NCI-H146 treated with DMSO at 0.1 percent for 48 hours (cell line): ENCODE results near the gene ERI3.
"Not testable (repeated sequence)": the region's sequence is repeated elsewhere in the genome, so short reads cannot be mapped to it uniquely, and the experiment has no call there.

ENCODE experiments used
- DNase-seq: peaks from one replicate; lab custom pipeline; 2025; ENCODE audit not compliant: unreplicated experiment; lab: John Stamatoyannopoulos, UW

The ERI3 gene

GRCh38 chr1:44217809-44218410, 137.1 kb downstream of the ERI3 start:
- no peak for DNase-seq

DNA sequence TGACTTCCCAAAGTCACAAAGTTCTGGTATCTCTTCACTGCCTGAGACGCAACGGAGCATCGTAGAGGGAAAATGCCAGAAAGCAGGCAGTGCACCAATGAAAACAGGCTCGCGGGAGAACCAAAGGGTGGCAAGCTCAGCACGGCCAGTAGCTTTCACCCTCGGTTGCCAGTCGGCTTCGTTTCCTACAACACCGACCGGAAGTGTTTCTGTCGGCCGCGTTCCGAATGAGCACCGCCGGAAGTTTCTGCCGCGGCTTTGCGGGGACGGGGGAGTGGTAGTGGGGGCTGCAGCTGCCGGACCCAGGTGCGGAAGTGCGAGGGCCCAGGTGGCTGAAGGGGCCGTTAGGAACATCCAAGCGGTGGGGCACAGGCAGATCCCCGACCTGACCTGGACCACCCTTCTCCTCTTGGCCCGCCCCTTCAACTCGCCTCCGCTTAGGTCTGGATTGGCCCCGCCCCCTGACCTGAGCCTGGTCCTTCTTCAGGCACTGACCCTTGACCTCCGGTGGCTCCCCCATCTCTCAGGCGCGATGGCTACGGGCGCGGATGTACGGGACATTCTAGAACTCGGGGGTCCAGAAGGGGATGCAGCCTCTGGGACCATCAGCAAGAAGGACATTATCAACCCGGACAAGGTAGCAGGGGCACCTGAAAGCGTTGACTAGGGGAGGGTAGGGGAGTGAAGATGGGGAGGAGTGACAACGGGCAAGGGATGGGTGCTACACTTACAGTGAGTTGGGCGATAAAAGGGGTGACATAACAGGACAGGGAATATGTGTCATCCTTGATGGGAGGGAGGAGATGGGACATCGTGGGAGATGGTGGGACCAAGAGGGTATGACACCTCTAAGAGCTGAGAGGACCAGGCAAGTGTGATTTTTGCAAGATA, 141.6 kb downstream of the ERI3 start, which contains the start of gene DMAP1:
Gene DMAP1, plus strand, starts transcription at position 250 of the 891 bp plus-strand sequence. Its CDS starts 283 bp downstream, at position 533.
- DNase-seq = peak; percentile 42

GRCh38 chr1:44212355-44213221, 142.5 kb downstream of the ERI3 start:
- no peak for DNase-seq

- no peak for DNase-seq
These were observed 144.5 kb downstream of the ERI3 start for GRCh38 chr1:44210595-44210994.

DNA sequence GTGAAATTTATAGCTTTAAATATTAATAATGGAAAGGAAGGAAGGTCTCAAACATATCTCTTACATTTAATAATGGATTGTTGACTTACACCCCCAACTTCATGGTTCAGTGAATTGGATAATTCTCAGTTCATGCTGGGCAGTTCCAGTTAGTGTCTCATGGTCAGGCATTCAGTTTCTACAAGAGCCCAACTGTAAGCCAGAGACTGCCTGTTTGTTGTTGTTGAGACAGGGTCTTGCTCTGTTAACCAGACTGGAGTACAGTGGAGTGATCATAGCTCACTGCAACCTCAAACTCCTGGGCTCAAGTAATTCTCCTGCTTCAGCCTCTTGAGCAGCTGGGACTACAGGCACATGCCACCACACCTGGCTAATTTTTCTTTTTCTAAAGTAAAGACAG, 146.8 kb downstream of the ERI3 start:
- peak; percentile 56 for DNase-seq

- not testable (repeated sequence) for DNase-seq
These were observed 148.5 kb downstream of the ERI3 start for GRCh38 chr1:44206545-44206944.

DNA sequence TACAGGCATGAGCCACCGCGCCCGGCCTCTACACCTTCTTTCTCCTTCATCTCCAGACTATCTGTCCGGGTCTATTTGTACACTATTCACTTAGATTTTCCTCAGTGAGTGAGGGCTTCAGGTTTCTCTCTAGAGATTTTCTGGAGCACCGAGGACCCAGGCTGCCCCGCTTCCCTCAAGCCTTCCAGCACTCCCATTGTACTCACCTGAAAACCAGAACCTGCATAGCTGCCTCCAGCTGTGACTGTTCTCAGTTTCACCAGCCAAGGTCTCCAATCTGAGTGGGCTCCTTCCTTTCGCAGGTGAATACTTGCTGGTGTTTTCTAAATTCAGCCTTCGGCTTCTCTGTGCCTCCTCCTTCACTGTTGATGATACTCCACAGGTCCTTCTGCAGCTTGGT, 154.7 kb downstream of the ERI3 start:
- DNase-seq = no peak

DNA sequence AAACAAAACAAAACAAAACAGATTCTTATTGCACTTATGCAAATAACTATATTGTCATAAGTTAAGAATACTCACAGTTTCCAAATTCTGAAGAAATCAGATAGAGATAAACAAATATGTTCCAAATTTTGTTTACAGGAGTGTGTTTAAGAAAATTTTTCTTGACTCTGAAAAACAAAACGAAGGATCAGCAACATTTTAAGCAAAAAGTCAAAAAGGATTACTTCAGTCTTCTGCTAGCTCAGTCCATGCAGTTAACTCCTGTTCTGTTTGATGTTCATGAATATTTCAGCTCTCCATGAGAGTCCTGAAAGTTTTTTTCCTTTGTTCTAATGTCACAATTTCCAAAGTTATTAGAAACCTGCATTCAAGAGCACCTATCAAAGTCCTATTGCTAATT, 180.4 kb downstream of the ERI3 start:
- DNase-seq = no peak
